Kidney (tissue), 14 donors: Measurements from ENCODE around the gene IGFBP2. TPM values are rescaled to one million over a fixed set of nuclear protein-coding genes. Genes with fewer than 3 reads are reported as not detected.

Source experiments
- DNase-seq, 5 donors: peaks; one replicate each; pipeline ENCODE4 v3.0.0-alpha.2; 2013 to 2020
- FAIRE-seq: peaks from 2 replicates; lab custom pipeline; 2012; peaks lifted over from hg19 to GRCh38; lab: Jason Lieb, UNC
- H3K27ac ChIP-seq, 2 donors: one replicate each; pipeline ENCODE4 v1.7.0; 2013; ENCODE audit warnings: low read depth in 2 of 2, low read length in 2 of 2, inconsistent platforms in 1 of 2
- H3K27me3 ChIP-seq: one replicate; pipeline ENCODE4 v1.7.1; 2013; ENCODE audit warnings: low read length, inconsistent platforms; ENCODE audit not compliant: control insufficient read depth, insufficient read depth
- H3K36me3 ChIP-seq, 3 donors: one replicate each; pipeline versions ENCODE4 v1.7.0 to v1.7.1; 2013; ENCODE audit warnings: low read length in 3 of 3, control low read depth in 1 of 3, inconsistent platforms in 1 of 3; ENCODE audit not compliant: insufficient read depth in 3 of 3, control insufficient read depth in 2 of 3
- H3K4me1 ChIP-seq, 3 donors: one replicate each; pipeline versions ENCODE4 v1.7.0 to v1.7.1; 2013; ENCODE audit warnings: low read length in 3 of 3, inconsistent platforms in 1 of 3, low read depth in 1 of 3; ENCODE audit not compliant: control insufficient read depth in 2 of 3, insufficient read depth in 2 of 3
- H3K4me3 ChIP-seq, 3 donors: one replicate each; pipeline versions ENCODE4 v1.7.0 to v1.8.1; 2013; ENCODE audit warnings: low read length in 3 of 3, control low read depth in 1 of 3, inconsistent platforms in 1 of 3
- H3K9ac ChIP-seq, 3 donors: one replicate each; pipeline versions ENCODE4 v1.7.0 to v1.7.1; 2013; ENCODE audit warnings: low read length in 3 of 3, control low read depth in 1 of 3, inconsistent platforms in 1 of 3
- H3K9me3 ChIP-seq, 3 donors: one replicate each; pipeline versions ENCODE4 v1.7.0 to v1.7.1; 2013; ENCODE audit warnings: low read length in 3 of 3, control low read depth in 1 of 3, inconsistent platforms in 1 of 3; ENCODE audit not compliant: control insufficient read depth in 2 of 3, insufficient read depth in 1 of 3
- CTCF ChIP-seq: IDR thresholded peaks from 3 replicates; pipeline ENCODE4 v1.5.1; 2012; ENCODE audit warnings: mild to moderate bottlenecking, moderate library complexity, borderline replicate concordance; ENCODE audit not compliant: insufficient read depth; ENCODE audit errors: extremely low read depth
- intact Hi-C: fragments of 100-400 bp; cut with DNase I; formaldehyde crosslinking; loops from one replicate; pipeline ENCODE4 v1.11.1; 2022
- polyA plus RNA-seq: library from polyadenylated mRNA; stranded (reverse); fragments of 350-450 nt; fragmentation: Illumina TruSeq; extraction: RNeasy Lipid Tissue Mini Kit (QIAGEN cat#74804); gene quantifications from one replicate; pipeline ENCODE4 v1.2.3, GENCODE V29; 2014; ENCODE audit warnings: low read depth, low replicate concordance; ENCODE audit not compliant: insufficient read depth
- total RNA-seq: library from RNA; stranded (reverse); fragmentation: NEBNext Ultra II Directional; extraction: Animal tissue kit (Norgen Biotek cat#: 25700); gene quantifications from one replicate; pipeline ENCODE4 v1.2.1, GENCODE V29; 2021
- donor health status: control.
- donor health status: control.
- donor health status: control.
- donor health status: control.
- donor health status: control.
- donor health status: DM: yes; HTN: yes; CAD: no.
- donor health status: Normal renal cell carcinoma (clear cell type).

IGFBP2 gene
- total and polyA plus RNA-seq, 2 donors from 2014 or later = 53.7 to 369 TPM

- Histone ChIP-seq H3K27ac (no peak overlapping the region), H3K27me3 (no peaks in the 10 kb centered on the region), H3K9ac (no peak overlapping the region), H3K4me3 (no peak overlapping the region), H3K36me3 (no peaks in the 10 kb centered on the region), H3K4me1 (no peaks in the 10 kb centered on the region), H3K9me3 (no peaks in the 10 kb centered on the region)
- FAIRE-seq (no peak), DNase-seq (no peak)
- intact Hi-C loops = no loop called here
- no peak for TF ChIP-seq CTCF
Measured at GRCh38 chr2:216618785-216619184, 14.4 kb upstream of the IGFBP2 start.

GRCh38 chr2:216619411-216620393 is 13.5 kb upstream of the IGFBP2 start:
- H3K9ac ChIP-seq = no peak overlapping the region
- no peak overlapping the region for H3K27ac ChIP-seq
- H3K9me3 ChIP-seq = no peaks in the 10 kb centered on the region
- intact Hi-C loops = no loop called here
- no peaks in the 10 kb centered on the region for H3K27me3 ChIP-seq
- TF ChIP-seq CTCF = no peak
- no peak for FAIRE-seq
- DNase-seq = peak in 3 of 5 donors; percentile 18 to 57 (median 45)
- H3K36me3 ChIP-seq = no peaks in the 10 kb centered on the region
- no peaks in the 10 kb centered on the region for H3K4me1 ChIP-seq
- H3K4me3 ChIP-seq = no peak overlapping the region

GRCh38 chr2:216620786-216621185 is 12.4 kb upstream of the IGFBP2 start:
- no peak overlapping the region for H3K27ac ChIP-seq
- H3K9me3 ChIP-seq = no peaks in the 10 kb centered on the region
- DNase-seq (peak in 2 of 5 donors; percentile 29 to 76), FAIRE-seq (no peak)
- intact Hi-C loops = no loop called here
- H3K36me3 ChIP-seq = no peaks in the 10 kb centered on the region
- H3K4me3 ChIP-seq = no peak overlapping the region
- H3K9ac ChIP-seq = no peak overlapping the region
- no peaks in the 10 kb centered on the region for H3K27me3 ChIP-seq
- TF ChIP-seq CTCF = no peak
- H3K4me1 ChIP-seq = no peaks in the 10 kb centered on the region
